ENCODE results near the gene DACT2. TPM values are rescaled to one million over a fixed set of nuclear protein-coding genes. Genes with fewer than 3 reads are reported as not detected.

Gene DACT2
- total and polyA plus RNA-seq, 2 experiments from 2014 or later = not detected

- 74 to 75% methylated on average over 32 of the region's 32 CpGs for WGBS, 2 experiments (ENCODE audit: low coverage in 1 of 2, low lambda C conversion rate in 2 of 2, missing lambda C conversion rate in 2 of 2)
- Histone ChIP-seq H3F3A (ENCODE audit: insufficient read depth) (no peaks in the 10 kb centered on the region), H3K4me1 (ENCODE audit: insufficient read depth) (no peaks in the 10 kb centered on the region), H3K79me2 (ENCODE audit: insufficient read depth) (no peaks in the 10 kb centered on the region), H3K4me3 (no peak overlapping the region), H3K9ac (no peak overlapping the region), H3K9me3 (ENCODE audit: low read depth) (no peaks in the 10 kb centered on the region), H3K9me2 (ENCODE audit: insufficient read depth) (no peaks in the 10 kb centered on the region), H3K27ac (no peak overlapping the region), H3K36me3 (ENCODE audit: low read depth) (no peaks in the 10 kb centered on the region), H3K27me3 (replicated peaks; ENCODE audit: insufficient read depth) (no peaks in the 10 kb centered on the region), H2AFZ (no peak overlapping the region), H4K20me1 (ENCODE audit: insufficient read depth) (no peaks in the 10 kb centered on the region), H3K4me2 (ENCODE audit: unreplicated experiment) (no peak overlapping the region)
- no peak for TF ChIP-seq EZH2phosphoT487 (IDR thresholded peaks at IDR 0.05; ENCODE audit: insufficient read depth, low read depth)
- TF ChIP-seq EZH2 (IDR thresholded peaks at IDR 0.05; ENCODE audit: insufficient read depth, poor library complexity, severe bottlenecking) = no peak
- DNase-seq = no peak
- in situ Hi-C loops (cut with MboI) = no loop called here
Observed at GRCh38 chr6:168276576-168277273, 42.9 kb downstream of the DACT2 start.

GRCh38 chr6:168275168-168275567 lies 44.4 kb downstream of the DACT2 start:
- Histone ChIP-seq H3K27me3 (replicated peaks; ENCODE audit: insufficient read depth) (no peaks in the 10 kb centered on the region), H3K27ac (no peak overlapping the region), H3K4me2 (ENCODE audit: unreplicated experiment) (no peak overlapping the region), H3K9ac (no peak overlapping the region), H3K4me3 (no peak overlapping the region), H3K36me3 (ENCODE audit: low read depth) (no peaks in the 10 kb centered on the region), H3K79me2 (ENCODE audit: insufficient read depth) (no peaks in the 10 kb centered on the region), H4K20me1 (ENCODE audit: insufficient read depth) (no peaks in the 10 kb centered on the region), H3K4me1 (ENCODE audit: insufficient read depth) (no peaks in the 10 kb centered on the region), H3K9me2 (ENCODE audit: insufficient read depth) (no peaks in the 10 kb centered on the region), H3K9me3 (ENCODE audit: low read depth) (no peaks in the 10 kb centered on the region), H2AFZ (no peak overlapping the region), H3F3A (ENCODE audit: insufficient read depth) (no peaks in the 10 kb centered on the region)
- in situ Hi-C loops (cut with MboI) = no loop called here
- TF ChIP-seq EZH2 (IDR thresholded peaks at IDR 0.05; ENCODE audit: insufficient read depth, poor library complexity, severe bottlenecking) (no peak), EZH2phosphoT487 (IDR thresholded peaks at IDR 0.05; ENCODE audit: insufficient read depth, low read depth) (no peak)
- WGBS, 2 experiments (ENCODE audit: low coverage in 1 of 2, low lambda C conversion rate in 2 of 2, missing lambda C conversion rate in 2 of 2) = 37 to 39% methylated on average over 12 of the region's 12 CpGs
- no peak for DNase-seq

- no peaks in the 10 kb centered on the region for H3K36me3 ChIP-seq (ENCODE audit: low read depth)
- H3K9ac ChIP-seq = no peak overlapping the region
- H3K4me2 ChIP-seq (ENCODE audit: unreplicated experiment) = no peak overlapping the region
- H3K27me3 ChIP-seq (replicated peaks; ENCODE audit: insufficient read depth) = no peaks in the 10 kb centered on the region
- TF ChIP-seq EZH2phosphoT487 (IDR thresholded peaks at IDR 0.05; ENCODE audit: insufficient read depth, low read depth) = no peak
- TF ChIP-seq EZH2 (IDR thresholded peaks at IDR 0.05; ENCODE audit: insufficient read depth, poor library complexity, severe bottlenecking) = no peak
- H3K4me3 ChIP-seq = no peak overlapping the region
- no peaks in the 10 kb centered on the region for H3K9me2 ChIP-seq (ENCODE audit: insufficient read depth)
- H3K79me2 ChIP-seq (ENCODE audit: insufficient read depth) = no peaks in the 10 kb centered on the region
- H3K9me3 ChIP-seq (ENCODE audit: low read depth) = no peaks in the 10 kb centered on the region
- H3F3A ChIP-seq (ENCODE audit: insufficient read depth) = no peaks in the 10 kb centered on the region
- no peaks in the 10 kb centered on the region for H4K20me1 ChIP-seq (ENCODE audit: insufficient read depth)
- H2AFZ ChIP-seq = no peak overlapping the region
- 55 to 63% methylated on average over 13 to 19 of the region's 22 CpGs for WGBS, 2 experiments (ENCODE audit: low coverage in 1 of 2, low lambda C conversion rate in 2 of 2, missing lambda C conversion rate in 2 of 2)
- H3K27ac ChIP-seq = no peak overlapping the region
- DNase-seq = no peak
- in situ Hi-C loops (cut with MboI) = no loop called here
- no peaks in the 10 kb centered on the region for H3K4me1 ChIP-seq (ENCODE audit: insufficient read depth)
Observed at GRCh38 chr6:168274037-168274952, 45.3 kb downstream of the DACT2 start.

- WGBS, 2 experiments (ENCODE audit: low coverage in 1 of 2, low lambda C conversion rate in 2 of 2, missing lambda C conversion rate in 2 of 2) = 54 to 56% methylated on average over 16 to 17 of the region's 17 CpGs
- no peak for DNase-seq
- Histone ChIP-seq H3K9me2 (ENCODE audit: insufficient read depth) (no peaks in the 10 kb centered on the region), H3K9ac (no peak overlapping the region), H2AFZ (no peak overlapping the region), H4K20me1 (ENCODE audit: insufficient read depth) (no peaks in the 10 kb centered on the region), H3K79me2 (ENCODE audit: insufficient read depth) (no peaks in the 10 kb centered on the region), H3K27ac (no peak overlapping the region), H3F3A (ENCODE audit: insufficient read depth) (no peaks in the 10 kb centered on the region), H3K9me3 (ENCODE audit: low read depth) (no peaks in the 10 kb centered on the region), H3K36me3 (ENCODE audit: low read depth) (no peaks in the 10 kb centered on the region), H3K4me3 (no peak overlapping the region), H3K27me3 (replicated peaks; ENCODE audit: insufficient read depth) (no peaks in the 10 kb centered on the region), H3K4me2 (ENCODE audit: unreplicated experiment) (no peak overlapping the region), H3K4me1 (ENCODE audit: insufficient read depth) (no peaks in the 10 kb centered on the region)
- in situ Hi-C loops (cut with MboI) = no loop called here
- no peak for TF ChIP-seq EZH2 (IDR thresholded peaks at IDR 0.05; ENCODE audit: insufficient read depth, poor library complexity, severe bottlenecking)
- TF ChIP-seq EZH2phosphoT487 (IDR thresholded peaks at IDR 0.05; ENCODE audit: insufficient read depth, low read depth) = no peak
Observed at GRCh38 chr6:168273441-168274036, 46.0 kb downstream of the DACT2 start.

All from GM23248 (cell line).